GM12865 (cell line): ENCODE data around the gene ST7.
"Not testable (repeated sequence)": the region's sequence is repeated elsewhere in the genome, so short reads cannot be mapped to it uniquely, and the experiment has no call there.

ENCODE experiments used
- DNase-seq: peaks from one replicate; pipeline ENCODE4 v3.0.0; 2010; ENCODE audit warnings: low read depth
- H3K4me3 ChIP-seq: 2 replicates; pipeline ENCODE4 v1.5.1; 2011; ENCODE audit warnings: mild to moderate bottlenecking, low read depth, low read length, control low read depth
- CTCF ChIP-seq: IDR thresholded peaks from 2 replicates; pipeline ENCODE4 v1.5.1; 2011; ENCODE audit warnings: low read length, control low read depth, low read depth, inconsistent platforms; ENCODE audit not compliant: insufficient read depth; ENCODE audit errors: missing control alignments

The ST7 gene

GRCh38 chr7:117241088-117241487 lies 287.8 kb downstream of the ST7 start:
- DNase-seq: no peak
- TF ChIP-seq CTCF: no peak
- H3K4me3 ChIP-seq: no peak overlapping the region

DNA sequence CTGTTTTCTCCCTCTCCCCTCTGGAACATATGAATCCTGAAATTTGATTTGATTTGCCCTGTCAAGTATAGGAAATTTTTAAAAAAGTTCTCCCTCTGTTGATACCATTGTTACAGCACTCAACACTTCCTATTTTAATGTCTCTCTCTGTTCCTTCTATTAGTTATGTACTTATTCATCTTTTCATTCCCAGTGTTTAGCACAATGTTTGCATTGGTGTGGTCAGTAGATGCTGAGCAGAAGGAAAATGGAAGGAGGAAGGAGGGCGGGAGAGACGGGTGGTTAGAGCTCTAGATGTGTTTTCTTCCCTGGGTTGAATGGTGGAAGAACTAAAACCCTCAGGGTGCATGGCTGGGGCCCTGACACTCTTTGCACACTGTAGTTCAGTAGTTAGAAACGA lies 290.1 kb downstream of the ST7 start:
- no peak for TF ChIP-seq CTCF
- no peak overlapping the region for H3K4me3 ChIP-seq
- DNase-seq: no peak

DNA sequence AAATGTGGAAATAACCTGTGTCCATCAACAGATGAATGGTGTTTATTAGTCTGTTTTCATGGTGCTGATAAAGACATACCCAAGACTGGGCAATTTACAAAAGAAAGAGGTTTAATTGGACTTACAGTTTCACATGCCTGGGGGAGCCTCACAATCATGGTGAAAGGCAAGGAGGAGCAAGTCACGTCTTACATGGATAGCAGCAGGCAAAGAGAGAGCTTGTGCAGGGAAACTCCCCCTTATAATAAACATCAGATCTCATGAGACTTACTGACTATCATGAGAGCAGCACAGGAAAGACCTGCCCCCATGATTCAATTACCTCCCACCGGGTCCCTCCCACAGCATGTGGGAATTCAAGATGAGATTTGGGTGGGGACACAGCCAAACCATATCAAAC lies 292.4 kb downstream of the ST7 start:
- H3K4me3 ChIP-seq, DNase-seq: not testable (repeated sequence)

DNA sequence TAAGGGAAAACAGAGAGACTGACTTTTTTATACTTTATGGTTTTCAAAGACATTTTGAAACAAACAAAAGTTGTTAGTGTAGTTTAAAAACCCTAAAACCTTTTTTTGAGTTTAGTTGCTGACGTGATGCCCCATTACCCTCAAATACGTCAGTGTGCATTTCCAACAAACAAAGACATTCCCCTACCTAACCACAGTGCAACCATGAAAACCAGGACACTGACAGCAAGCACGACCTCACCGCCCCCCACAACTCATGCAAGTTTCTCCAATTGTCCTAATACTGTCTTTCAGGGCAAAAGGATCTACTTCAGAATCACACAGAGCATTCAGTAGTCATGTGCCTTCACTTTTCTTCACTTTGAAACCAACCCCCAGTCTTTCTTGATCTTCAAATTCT lies 294.5 kb downstream of the ST7 start:
- TF ChIP-seq CTCF: no peak

GRCh38 chr7:117248829-117249228 lies 295.5 kb downstream of the ST7 start:
- no peak for DNase-seq
- no peak for TF ChIP-seq CTCF
- H3K4me3 ChIP-seq: no peak overlapping the region

More for the DNA sequence above, 294.5 kb downstream of the ST7 start:
- no peak overlapping the region for H3K4me3 ChIP-seq
- DNase-seq: no peak

GRCh38 chr7:117249696-117250095 lies 296.4 kb downstream of the ST7 start:
- no peak for TF ChIP-seq CTCF
- DNase-seq: no peak
- H3K4me3 ChIP-seq: no peak overlapping the region

- no peak for TF ChIP-seq CTCF
- no peak for DNase-seq
- no peak overlapping the region for H3K4me3 ChIP-seq
These were observed 296.9 kb downstream of the ST7 start for GRCh38 chr7:117250245-117250644.

GRCh38 chr7:117250801-117251200 lies 297.5 kb downstream of the ST7 start:
- no peak for TF ChIP-seq CTCF
- DNase-seq: no peak
- no peak overlapping the region for H3K4me3 ChIP-seq
